ENCODE results near the gene GPC1.

The GPC1 gene

DNA sequence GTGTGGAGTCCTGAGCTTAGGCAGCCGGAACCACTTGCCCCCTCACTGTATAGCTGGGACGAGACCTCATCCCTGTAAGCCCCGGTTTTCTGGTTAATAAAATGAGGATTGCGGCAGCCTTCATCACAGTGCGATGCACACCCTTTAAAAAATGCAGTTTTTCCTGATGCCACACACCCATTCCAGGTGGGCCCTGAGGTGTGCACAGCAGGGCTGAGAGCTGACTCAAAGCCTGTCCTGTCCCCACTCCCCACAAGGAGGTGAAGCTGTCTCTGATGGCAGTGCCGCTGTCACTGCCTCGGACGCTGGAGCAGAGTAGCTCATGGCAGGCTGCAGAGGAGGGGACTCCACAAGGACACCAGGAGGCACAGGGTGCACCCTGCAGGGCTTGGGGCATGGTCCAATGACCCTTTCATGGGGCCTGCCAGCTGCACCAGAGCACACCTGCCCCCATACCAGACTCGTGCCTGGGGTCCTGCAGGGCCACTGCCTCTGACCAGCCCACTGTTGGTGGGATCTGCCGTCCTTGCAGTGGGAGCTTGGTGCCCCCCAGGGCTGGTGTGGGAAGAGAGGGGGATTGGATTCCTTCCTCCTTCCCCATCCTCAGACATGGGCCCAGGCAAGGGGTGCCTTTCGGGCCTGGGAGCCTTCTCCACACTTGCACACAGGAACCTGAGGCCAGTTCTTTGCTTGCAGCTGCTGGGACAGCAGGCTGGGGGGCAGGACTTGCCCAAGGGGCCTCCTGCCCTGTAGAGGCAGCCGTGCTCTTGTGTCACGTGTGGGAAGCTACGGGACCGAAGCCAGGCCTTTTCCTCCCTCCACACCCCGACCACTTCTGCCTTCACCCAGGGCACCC lies 22.8 kb downstream of the GPC1 start:
- no peak for DNase-seq

DNA sequence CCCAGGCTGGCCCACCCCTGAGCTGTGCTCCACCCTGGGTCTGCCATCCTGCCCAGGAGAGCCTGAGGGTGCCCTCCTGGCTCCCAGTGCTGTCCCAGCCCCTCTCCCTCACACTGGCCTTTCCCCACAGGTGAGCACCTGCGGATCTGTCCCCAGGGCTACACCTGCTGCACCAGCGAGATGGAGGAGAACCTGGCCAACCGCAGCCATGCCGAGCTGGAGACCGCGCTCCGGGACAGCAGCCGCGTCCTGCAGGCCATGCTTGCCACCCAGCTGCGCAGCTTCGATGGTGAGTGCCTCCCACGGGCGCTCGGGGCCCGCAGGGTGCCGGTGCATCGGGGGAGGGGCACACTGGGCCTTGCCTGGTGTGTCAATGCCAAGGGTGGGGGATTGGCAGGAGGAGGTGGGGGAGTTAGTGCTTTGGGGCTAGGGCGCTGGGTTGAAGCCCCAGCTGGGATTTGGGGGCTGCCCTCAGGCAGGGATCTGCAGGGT lies 23.5 kb downstream of the GPC1 start:
- DNase-seq: no peak

DNA sequence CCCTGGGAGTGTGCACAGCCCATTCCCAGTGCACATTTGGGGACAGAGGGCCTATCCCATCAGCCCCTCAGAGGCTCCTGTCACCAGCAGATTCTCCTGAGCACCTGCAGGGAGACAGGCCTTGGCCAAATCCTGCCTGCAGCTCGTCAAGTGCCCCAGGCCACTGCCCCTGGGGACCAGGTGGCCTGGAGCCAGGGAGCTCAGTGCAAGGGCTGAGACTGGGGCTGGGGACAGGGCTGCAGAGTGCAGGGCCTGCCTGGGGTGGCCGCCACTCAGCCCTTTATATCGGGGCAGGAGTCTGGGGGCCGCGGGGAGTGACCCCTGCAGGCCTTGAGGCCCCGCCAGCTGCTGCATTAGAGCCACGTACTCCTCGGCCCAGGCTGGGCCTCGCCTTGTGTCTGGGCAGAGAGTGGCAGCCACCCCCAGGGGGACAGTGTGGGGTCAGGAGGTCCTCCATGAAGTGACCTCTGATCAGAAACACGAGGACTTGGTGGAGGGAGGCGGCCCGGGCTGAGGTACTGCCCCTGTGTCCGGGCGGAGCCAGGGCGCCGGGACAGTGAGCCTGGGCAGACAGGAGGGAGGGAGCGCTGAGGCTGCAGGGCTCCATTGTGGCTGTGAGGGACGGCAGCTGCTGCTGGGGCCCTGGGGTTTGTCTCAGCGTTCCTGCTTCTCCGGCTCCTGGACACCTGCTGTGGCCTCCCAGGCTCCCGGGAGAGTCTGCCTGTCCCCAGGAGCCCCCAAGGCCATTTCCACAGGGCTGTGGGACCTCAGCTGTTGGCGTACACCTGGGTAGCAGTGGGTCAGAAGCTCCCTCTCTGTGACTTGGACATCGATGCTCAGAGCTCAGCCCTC lies 24.2 kb downstream of the GPC1 start:
- no peak for DNase-seq

DNA sequence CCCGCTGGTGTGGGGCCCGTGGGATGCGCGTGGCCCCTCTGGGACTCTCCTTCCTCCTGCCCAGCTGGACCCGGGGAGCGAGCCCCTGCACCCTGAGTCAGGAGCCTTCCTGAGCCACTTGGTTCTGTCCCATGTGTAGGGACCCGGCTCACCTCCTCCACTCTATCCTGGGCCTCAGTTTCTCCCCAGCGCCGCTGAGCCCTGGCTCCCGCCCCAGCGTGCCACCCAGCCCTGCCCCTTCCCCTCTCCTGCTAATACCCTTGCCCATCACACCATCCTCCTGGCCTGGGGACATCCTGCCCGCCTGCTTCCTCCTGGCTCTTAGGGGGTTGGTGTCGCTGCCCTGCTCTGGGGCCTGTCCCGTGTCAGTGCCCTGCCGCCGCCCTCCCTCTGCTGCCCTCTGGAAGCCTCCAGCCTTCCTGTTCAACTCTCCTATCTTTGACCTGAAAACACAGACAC lies 24.8 kb downstream of the GPC1 start:
- no peak for DNase-seq

DNA sequence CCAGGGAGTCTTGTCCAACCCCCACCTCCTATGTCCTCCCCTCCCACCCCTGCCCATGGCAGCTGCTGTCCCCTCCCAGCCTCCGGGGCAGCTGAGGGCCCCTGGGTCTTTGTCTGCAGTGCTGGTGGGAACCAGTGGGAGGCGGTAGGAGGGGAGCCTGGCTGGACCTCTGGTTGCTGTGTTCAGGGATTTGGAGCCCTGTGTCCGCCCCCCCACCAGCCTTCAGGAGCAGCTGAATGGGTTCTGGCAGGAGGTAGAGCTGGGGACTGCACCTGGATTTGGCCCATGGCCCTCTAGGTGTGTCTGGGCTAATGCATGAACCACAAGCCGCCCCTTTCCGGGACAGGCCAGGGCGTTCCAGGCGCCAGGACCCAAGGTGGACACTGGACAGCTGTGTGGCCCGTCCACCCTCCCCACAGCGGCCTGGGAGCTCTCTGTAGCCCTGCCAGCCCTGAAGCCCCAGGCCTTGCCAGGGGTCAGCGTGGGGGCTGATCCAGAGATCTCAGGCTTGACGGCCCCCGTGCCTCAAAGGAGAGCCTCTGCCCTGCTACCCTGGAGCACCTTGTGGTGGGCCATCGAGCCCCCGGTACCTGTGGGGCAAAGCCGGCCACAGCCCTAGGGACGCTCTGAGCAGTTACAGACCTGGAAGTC lies 25.4 kb downstream of the GPC1 start:
- DNase-seq: no peak

DNA sequence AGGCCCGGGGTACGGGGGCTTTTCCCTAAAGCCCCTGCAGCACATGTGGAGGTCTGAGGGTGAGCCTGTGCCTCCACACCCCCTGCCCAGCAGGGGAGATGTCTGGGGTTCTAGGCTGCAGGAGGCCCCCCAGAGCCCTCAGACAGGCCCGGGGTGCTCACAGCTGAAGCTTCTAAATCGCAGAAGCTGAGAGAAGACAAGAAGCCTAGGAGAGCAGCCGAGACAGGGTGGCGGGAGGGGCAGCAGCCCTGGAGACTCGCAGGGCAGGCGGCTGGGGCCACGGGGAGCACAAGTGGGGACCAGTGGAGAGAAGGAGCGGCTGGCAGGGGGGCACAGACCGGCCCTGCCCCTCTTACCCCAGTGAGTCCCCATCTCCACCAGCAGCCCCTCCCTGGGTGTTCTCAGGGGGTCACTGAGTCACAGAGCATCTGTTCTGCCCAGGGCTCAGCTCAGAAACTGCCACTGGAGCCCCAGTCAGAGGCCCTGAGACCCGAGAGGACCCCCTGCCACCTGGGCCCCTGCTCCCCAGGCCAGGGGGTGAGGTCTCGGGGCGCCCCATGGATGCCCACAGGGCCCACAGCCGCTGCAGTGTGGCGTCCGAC lies 26.1 kb downstream of the GPC1 start:
- no peak for DNase-seq

DNA sequence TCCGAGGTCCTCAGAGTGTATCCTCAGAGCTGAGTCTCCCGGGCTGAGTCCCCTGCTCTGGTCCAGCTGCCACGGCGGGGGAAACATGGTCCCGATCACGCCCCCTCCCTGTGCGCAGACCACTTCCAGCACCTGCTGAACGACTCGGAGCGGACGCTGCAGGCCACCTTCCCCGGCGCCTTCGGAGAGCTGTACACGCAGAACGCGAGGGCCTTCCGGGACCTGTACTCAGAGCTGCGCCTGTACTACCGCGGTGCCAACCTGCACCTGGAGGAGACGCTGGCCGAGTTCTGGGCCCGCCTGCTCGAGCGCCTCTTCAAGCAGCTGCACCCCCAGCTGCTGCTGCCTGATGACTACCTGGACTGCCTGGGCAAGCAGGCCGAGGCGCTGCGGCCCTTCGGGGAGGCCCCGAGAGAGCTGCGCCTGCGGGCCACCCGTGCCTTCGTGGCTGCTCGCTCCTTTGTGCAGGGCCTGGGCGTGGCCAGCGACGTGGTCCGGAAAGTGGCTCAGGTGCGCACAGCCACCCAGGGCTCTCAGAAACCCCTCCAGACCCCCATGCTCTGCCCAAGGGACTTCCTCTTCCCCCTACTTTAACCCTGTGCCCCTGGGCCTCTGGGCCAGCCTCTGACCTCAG lies 26.7 kb downstream of the GPC1 start:
- no peak for DNase-seq

DNA sequence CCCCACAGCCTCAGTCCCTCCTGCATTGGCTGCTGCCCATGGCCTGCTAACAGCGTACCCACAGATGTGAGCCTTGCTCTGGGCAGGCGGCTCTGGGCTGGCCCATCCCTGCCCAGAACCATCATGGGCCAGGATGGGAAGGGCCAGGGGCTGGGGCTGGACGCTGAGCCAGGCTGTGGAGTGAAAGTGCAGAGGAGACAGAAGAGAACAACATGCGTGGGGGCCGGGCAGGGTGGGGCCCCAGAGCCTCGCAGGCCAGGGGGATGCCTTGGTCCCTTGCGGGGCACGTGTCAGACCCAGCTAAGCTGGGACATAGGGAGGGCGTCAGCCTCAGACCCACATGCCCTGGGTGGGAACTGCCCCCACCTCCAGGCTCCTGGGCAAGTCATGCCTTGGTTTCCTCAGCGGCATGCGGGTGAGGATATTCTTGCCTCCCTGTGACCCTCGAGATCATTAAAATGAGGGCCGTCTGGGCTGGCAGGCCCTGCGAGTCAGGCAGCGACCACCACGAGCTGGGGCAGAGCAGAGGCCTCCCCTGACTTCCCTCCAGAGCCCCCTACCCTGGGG lies 27.3 kb downstream of the GPC1 start:
- no peak for DNase-seq

DNA sequence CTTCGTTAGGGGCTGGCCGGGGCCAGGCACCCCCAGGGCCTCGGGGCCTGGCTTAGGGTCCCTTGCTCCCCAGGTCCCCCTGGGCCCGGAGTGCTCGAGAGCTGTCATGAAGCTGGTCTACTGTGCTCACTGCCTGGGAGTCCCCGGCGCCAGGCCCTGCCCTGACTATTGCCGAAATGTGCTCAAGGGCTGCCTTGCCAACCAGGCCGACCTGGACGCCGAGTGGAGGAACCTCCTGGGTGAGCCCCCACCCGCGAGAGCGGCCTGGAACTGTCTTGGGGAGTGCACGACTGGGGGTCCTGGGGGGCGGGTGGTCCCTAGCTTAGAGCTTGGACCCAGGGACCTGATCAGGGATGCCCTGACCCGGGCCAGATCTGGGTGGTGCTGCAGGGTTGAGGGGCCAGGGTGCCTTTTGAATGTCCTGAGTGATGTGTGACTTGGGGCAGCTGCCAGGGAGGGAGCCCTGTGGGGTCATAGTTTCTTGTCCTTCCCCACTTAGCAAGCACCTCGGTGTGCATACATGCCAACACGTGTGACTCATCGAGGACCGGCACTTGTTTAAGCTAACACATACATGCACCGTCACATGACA lies 27.9 kb downstream of the GPC1 start:
- no peak for DNase-seq

DNA sequence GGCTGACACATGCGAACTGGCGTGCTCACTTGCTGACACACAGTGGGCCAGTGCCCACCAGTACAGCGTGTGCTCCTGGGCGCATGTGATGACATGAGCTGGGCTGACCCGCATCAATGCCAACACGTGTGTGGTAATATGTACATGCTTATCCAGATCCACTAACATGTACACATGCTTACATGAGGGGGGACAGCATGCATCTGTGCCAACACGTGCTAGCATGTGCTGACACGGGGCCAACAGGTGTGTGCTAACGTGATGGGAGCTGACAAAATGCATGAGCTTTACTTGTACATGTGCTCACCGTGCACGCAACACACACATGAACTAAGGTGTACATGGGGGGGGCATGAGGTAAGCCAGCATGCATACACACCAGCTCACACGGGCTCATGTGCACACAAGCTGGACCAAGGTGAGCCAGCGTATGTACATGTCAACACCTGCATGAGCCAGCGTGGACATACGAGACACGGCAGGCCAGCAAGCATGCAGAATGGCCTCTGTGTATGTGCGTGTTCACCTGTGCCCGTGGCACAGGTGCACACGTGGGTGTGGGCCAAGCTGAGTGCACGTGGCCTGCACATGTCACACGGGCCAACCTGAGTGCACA lies 28.5 kb downstream of the GPC1 start:
- no peak for DNase-seq

DNA sequence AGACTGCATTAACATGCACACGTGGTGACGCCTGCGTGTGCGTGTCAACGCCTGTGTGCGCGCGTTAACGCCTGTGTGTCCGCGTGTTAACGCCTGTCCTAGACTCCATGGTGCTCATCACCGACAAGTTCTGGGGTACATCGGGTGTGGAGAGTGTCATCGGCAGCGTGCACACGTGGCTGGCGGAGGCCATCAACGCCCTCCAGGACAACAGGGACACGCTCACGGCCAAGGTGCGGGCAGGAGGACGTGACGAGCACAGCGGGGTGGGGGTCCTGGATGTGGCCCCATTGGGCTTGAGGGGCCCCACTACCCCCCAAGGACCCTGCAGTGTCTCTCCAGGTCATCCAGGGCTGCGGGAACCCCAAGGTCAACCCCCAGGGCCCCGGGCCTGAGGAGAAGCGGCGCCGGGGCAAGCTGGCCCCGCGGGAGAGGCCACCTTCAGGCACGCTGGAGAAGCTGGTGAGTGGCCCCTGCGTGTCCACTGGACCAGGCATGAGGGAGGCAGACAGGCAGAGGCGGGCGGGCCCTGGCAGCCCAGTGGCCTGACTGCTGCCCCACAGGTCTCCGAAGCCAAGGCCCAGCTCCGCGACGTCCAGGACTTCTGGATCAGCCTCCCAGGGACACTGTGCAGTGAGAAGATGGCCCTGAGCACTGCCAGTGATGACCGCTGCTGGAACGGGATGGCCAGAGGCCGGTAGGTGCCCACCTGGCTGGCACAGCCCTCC lies 29.2 kb downstream of the GPC1 start:
- no peak for DNase-seq

DNA sequence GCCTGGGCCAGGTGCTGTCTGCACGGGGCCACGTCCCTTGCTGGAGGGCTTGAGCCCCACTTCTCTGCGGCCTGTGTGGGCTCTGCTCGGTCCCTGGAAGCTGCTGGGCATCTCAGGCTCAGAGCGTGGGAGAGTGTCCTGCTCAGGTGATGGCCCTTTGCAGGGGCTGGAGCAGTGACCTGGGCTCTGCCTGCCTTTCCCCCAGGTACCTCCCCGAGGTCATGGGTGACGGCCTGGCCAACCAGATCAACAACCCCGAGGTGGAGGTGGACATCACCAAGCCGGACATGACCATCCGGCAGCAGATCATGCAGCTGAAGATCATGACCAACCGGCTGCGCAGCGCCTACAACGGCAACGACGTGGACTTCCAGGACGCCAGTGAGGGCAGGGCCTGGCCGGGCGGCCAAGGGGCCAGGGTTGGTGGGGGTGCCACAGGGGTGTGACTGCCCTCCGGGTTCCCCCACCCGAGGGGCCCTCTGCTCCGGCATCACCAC lies 29.9 kb downstream of the GPC1 start:
- DNase-seq: no peak

DNA sequence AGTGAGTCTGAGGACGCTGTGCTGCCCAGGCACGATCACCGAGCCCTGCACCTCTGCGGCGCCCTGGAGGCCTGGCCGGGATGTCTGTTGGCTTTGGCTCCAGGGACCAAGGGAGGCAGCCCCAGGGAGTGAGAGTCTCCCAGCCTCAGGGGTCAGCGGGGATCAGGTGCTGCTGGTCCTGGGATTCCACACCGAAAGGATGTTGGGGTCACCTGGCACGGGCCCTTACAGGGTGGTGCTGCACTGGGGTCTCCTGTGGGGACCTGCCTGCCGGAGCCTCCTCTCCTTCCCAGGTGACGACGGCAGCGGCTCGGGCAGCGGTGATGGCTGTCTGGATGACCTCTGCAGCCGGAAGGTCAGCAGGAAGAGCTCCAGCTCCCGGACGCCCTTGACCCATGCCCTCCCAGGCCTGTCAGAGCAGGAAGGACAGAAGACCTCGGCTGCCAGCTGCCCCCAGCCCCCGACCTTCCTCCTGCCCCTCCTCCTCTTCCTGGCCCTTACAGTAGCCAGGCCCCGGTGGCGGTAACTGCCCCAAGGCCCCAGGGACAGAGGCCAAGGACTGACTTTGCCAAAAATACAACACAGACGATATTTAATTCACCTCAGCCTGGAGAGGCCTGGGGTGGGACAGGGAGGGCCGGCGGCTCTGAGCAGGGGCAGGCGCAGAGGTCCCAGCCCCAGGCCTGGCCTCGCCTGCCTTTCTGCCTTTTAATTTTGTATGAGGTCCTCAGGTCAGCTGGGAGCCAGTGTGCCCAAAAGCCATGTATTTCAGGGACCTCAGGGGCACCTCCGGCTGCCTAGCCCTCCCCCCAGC lies 30.5 kb downstream of the GPC1 start:
- DNase-seq: no peak

DNA sequence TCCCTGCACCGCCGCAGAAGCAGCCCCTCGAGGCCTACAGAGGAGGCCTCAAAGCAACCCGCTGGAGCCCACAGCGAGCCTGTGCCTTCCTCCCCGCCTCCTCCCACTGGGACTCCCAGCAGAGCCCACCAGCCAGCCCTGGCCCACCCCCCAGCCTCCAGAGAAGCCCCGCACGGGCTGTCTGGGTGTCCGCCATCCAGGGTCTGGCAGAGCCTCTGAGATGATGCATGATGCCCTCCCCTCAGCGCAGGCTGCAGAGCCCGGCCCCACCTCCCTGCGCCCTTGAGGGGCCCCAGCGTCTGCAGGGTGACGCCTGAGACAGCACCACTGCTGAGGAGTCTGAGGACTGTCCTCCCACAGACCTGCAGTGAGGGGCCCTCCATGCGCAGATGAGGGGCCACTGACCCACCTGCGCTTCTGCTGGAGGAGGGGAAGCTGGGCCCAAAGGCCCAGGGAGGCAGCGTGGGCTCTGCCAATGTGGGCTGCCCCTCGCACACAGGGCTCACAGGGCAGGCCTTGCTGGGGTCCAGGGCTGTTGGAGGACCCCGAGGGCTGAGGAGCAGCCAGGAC lies 31.2 kb downstream of the GPC1 start:
- DNase-seq: no peak

DNA sequence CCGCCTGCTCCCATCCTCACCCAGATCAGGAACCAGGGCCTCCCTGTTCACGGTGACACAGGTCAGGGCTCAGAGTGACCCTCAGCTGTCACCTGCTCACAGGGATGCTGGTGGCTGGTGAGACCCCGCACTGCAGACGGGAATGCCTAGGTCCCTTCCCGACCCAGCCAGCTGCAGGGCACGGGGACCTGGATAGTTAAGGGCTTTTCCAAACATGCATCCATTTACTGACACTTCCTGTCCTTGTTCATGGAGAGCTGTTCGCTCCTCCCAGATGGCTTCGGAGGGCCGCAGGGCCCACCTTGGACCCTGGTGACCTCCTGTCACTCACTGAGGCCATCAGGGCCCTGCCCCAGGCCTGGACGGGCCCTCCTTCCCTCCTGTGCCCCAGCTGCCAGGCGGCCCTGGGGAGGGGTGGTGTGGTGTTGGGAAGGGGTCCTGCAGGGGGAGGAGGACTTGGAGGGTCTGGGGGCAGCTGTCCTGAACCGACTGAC lies 31.7 kb downstream of the GPC1 start:
- DNase-seq: no peak

DNA sequence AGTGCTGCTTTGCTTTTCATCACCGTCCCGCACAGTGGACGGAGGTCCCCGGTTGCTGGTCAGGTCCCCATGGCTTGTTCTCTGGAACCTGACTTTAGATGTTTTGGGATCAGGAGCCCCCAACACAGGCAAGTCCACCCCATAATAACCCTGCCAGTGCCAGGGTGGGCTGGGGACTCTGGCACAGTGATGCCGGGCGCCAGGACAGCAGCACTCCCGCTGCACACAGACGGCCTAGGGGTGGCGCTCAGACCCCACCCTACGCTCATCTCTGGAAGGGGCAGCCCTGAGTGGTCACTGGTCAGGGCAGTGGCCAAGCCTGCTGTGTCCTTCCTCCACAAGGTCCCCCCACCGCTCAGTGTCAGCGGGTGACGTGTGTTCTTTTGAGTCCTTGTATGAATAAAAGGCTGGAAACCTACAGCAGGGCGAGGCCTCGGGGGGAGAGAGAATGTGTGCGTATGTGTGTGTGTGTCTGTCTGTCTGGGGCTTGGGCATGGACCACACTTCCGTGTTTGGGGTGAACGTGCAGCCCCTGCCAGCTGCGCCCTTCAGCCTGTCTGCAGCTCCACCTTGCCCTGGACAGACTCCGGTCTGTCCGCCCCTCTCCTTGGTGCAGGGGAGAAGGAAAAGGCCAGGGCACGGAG lies 32.3 kb downstream of the GPC1 start:
- no peak for DNase-seq

DNA sequence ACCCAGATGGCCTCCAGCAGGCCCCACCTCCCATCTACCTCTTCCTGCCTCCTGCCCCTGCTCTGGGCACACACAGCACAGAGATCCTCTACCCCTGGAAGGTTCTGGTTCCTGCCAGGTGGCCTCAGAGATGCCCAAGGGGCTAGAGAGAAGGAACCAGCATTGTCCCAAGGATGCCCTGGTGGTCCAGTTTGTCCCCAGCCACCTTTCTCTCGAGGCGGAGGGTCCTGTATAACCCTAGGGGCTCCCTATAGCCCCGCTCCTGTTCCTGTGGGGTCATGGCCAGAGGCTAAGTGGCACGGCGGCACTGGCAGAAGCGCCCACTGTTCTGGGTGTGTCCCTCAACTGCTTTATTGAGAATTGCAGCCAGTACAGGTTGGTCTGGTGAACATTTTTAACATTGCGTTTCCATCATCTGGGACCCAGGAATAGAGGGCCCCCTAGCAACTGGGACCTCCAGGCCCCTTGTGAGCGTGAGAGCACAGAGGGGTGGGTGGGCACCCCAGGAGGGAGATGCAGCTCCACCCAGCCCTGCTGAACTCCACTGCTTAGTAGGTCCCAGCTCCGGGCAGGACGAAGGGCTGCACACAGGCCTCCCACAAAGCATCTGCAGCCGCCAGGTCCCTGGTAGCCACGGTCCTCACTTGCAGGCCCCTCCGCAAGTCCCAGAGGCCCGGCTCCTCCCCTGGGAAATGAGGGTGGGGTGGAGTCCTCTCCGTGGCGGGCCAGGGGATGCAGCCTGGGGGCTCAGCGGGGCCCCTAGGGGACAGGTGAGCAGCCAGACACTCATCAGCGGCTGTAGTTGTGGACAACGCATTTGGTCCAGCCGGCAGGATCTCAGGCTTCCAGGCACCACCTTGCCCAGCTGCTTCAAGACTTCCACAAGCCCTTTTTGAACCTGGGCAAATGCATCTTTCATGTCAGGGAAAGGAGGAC lies 33.1 kb downstream of the GPC1 start:
- no peak for DNase-seq
